ENCODE results near the gene EXT2.

Gene EXT2

DNA sequence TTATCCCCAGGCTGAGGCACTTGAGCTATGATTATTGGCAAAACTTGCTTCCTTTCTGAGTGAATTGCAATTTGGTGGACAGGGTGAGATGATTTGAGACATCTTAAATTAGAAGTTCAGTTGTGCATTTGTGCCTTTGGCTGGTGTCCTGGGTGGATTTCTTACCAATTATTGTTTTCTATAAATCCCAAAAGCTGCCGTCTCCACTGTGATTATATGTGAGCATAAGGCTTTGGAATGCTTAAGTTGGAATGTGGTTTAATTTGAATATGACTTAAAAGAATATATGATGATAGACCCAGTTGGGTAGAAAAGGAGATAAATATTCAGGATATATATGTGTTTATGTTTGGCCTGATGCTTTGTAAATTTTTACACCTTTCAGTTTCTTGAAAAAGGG is 70.0 kb downstream of the EXT2 start:
- DNase-seq (ENCODE audit: low read depth in 2 of 2), result no peak

GRCh38 chr11:44167046-44167445 is 71.6 kb downstream of the EXT2 start:
- DNase-seq (ENCODE audit: low read depth in 2 of 2), result no peak

GRCh38 chr11:44171518-44171917 is 76.0 kb downstream of the EXT2 start:
- no peak for DNase-seq (ENCODE audit: low read depth in 2 of 2)

- DNase-seq (ENCODE audit: low read depth in 2 of 2), result no peak
Measured at GRCh38 chr11:44172966-44173365, 77.5 kb downstream of the EXT2 start.

GRCh38 chr11:44174842-44175241 is 79.4 kb downstream of the EXT2 start:
- no peak for DNase-seq (ENCODE audit: low read depth in 2 of 2)

GRCh38 chr11:44176546-44177213 is 81.2 kb downstream of the EXT2 start:
- no peak for DNase-seq (ENCODE audit: low read depth in 2 of 2)

- no peak for DNase-seq (ENCODE audit: low read depth in 2 of 2)
Measured at GRCh38 chr11:44177905-44178304, 82.4 kb downstream of the EXT2 start.

DNA sequence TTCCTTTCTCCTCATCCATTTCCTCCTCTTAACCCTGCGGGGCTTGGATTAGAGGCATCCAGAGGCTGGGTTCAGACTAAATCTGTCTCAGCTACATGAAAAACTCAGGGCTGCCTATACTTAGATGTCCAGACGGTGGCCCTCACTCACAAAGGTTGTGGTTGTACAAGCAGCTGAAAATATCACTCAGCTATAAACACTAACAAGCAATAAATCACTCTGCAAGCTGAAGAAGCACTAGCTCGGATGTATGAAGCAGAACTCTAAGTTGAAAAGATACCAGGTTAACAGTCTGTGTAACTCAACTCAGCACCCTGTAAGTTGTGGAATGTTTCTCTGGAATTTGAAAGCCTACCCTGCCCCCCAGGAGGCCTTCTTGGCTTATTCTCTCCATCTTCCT is 82.9 kb downstream of the EXT2 start:
- DNase-seq (ENCODE audit: low read depth in 2 of 2), result no peak

GRCh38 chr11:44179173-44179572 is 83.7 kb downstream of the EXT2 start:
- DNase-seq (ENCODE audit: low read depth in 2 of 2), result no peak

DNA sequence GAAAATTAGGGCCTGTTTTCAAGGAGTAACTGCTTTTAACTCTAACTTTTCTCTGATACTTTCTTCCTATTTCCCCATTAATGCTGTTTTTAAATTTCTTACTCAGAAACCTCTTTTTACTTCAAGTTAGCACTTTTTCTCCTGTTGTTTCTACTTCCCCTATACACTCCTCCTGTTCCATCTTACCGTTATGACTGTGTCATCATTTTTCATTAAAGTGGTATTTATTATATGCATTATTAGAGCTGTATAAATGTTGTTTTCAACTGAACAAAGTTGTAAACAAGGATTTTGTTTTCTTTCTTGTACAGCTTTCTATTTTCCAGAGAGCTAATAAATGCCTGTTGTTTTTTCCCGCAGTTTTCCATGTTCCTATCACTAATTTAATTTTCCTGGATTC is 84.6 kb downstream of the EXT2 start:
- no peak for DNase-seq (ENCODE audit: low read depth in 2 of 2)

- no peak for DNase-seq (ENCODE audit: low read depth in 2 of 2)
Measured at GRCh38 chr11:44185522-44185921, 90.0 kb downstream of the EXT2 start.

GRCh38 chr11:44186321-44186930 is 90.9 kb downstream of the EXT2 start:
- no peak for DNase-seq (ENCODE audit: low read depth in 2 of 2)

DNA sequence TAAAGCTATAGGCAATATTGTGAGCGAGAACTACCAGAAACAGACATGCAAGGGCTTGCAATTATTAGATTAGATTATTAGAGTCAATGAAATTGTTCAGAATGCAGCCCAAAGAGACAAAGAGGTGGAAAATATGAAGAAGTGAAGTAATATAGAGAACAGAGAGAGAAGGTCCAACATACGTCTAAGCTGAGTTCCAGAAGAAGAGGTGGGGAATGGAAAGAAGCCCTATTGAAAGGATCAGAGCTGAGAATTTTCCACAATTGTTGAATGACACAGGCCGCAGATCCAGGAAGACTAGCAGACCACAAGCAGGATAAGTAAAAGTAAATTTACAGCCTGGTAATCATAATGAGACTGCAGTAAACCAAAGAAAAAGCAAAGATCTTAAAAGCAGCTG is 93.2 kb downstream of the EXT2 start:
- DNase-seq (ENCODE audit: low read depth in 2 of 2), result no peak

- DNase-seq (ENCODE audit: low read depth in 2 of 2), result no peak
Measured at GRCh38 chr11:44189986-44190882, 94.8 kb downstream of the EXT2 start.

DNA sequence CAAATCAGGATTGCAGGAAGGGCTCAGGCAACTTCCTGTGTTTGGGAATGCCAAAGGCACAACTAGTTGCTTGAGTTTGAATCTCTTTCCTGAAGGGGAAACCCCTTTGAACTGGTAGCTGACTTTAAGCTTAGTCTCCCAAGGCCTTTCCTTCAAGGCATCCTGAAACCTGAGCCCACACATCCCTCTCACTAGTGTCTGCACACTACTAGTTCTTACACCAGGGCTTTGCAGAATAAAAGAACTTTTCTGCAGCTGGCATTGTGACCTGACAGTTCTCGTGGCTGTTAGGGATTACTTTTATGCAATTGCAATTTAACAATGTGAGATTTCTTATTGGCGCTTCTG is 95.4 kb downstream of the EXT2 start:
- no peak for DNase-seq (ENCODE audit: low read depth in 2 of 2)

GRCh38 chr11:44191322-44192016 is 96.0 kb downstream of the EXT2 start:
- no peak for DNase-seq (ENCODE audit: low read depth in 2 of 2)

GRCh38 chr11:44192017-44192385 is 96.5 kb downstream of the EXT2 start:
- DNase-seq (ENCODE audit: low read depth in 2 of 2), result no peak

GRCh38 chr11:44192462-44193100 is 97.1 kb downstream of the EXT2 start:
- DNase-seq (ENCODE audit: low read depth in 2 of 2), result no peak

DNA sequence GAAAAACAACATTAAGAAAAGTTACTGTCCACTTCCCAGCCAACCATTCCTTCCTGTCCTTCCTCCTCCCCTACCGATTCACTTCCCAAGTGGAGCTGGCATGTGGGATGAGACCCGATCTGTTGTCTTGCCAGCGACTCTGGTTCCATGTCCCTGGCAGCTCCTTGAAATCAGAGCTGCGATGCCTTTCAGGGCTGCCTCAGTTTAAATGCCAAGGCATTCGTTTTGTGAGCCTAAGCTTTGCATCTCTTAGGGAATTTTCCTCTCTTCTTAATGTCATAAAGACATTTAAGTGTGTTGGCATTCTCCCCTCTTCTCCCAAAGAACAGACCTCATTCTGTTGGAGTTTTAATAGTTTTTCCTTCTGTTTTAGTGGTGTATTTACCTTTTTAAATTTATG is 98.4 kb downstream of the EXT2 start:
- DNase-seq (ENCODE audit: low read depth in 2 of 2), result no peak

DNA sequence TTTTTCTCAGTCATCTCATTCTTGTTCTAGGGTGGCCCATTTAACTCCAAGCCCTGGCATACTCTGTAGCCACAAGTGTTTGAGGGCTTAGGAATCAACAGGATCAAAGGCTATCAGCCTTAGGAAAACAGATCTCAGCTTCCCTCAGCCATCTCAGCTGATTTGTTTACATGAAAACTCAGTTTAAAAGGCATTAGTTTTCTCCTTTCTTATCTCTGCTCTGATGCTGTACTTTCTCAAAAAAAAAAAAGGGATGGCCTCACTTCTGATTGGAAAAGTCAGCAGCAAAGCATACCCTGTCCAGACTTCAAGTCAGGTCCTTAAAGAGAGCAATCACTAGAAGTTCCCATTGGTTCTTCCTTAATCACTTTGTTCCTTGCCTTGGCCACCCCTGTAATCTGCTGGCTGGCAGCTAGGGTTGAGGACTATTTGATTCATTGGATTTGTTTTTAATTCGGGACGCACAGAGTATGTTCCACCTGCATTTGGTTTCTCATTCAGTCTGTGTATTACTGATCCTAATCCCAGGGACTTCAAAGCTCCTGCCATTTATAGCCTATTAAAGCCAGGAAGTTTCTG is 102.8 kb downstream of the EXT2 start:
- DNase-seq (ENCODE audit: low read depth in 2 of 2), result no peak

DNA sequence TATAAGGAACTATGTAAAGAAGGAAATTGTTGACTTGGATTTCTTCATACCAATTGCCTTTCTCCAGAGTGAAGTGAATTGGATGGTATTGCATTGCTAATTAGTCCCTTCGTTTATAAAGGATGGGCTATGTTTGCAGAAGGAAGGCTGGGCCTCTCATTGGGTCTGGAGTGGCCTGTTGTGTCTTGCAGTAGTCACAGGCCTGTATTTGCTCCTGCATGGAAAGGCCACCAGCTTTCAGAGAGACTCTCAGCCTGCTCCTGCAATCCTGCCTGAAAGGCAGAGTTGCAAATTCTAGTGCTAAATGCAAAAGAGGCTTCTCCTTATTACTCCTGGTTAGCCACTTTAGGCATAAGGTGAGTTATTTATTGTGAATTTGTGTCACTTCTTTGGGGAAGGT is 103.8 kb downstream of the EXT2 start:
- no peak for DNase-seq (ENCODE audit: low read depth in 2 of 2)

DNA sequence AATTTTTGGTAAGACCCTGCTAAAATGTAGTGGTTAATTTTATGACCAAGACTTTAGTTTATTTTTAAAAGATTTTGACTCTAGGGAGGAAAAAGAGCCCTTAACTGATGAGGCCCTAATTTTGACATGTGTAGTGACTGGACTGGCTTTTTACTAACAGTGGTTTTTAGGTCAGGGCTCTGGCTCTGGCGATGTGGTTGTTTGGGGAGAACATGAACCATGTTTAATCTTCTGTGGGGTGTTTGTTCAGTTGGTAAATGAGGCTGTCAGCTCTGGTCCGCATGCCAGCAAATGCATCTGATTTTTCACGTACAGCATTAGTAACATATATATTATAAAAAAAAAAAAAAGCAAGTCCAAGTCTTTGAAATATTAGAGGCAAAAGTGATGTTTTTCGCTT is 104.3 kb downstream of the EXT2 start:
- no peak for DNase-seq (ENCODE audit: low read depth in 2 of 2)
